HG03064 (cell line): Measurements from ENCODE around the gene KDM2A.

Experiments
- ATAC-seq: cut with Tn5 transposase; IDR thresholded peaks from one replicate; pipeline ENCODE4 v1.9.1; 2021; ENCODE audit warnings: low read depth; ENCODE audit not compliant: unreplicated experiment

KDM2A gene

DNA sequence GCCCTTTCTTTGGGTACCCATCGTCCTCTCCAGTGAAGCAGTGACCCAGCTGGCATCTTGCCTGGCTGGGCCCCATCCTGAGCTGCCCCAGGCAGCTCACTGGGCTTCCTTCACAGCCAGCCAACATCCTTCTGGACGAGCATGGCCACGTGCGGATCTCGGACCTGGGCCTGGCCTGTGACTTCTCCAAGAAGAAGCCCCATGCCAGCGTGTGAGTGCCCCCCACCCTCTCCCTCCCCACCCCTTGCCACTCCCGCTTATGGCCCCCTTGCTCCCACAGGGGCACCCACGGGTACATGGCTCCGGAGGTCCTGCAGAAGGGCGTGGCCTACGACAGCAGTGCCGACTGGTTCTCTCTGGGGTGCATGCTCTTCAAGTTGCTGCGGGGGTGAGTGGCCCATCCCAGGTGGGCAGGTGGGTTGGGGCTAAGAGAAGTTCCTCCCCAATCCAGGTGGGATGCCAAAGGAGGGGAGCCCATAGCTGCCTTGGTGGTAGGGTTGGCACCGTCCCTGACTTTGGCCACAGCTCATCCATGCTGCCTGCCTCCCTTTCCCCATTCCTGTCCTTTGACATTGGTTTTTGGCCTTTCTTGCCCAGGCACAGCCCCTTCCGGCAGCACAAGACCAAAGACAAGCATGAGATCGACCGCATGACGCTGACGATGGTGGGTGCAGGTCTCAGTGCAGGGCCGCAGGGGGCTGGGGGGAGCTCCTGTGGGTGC lies 163.3 kb downstream of the KDM2A start:
- no peak for ATAC-seq

DNA sequence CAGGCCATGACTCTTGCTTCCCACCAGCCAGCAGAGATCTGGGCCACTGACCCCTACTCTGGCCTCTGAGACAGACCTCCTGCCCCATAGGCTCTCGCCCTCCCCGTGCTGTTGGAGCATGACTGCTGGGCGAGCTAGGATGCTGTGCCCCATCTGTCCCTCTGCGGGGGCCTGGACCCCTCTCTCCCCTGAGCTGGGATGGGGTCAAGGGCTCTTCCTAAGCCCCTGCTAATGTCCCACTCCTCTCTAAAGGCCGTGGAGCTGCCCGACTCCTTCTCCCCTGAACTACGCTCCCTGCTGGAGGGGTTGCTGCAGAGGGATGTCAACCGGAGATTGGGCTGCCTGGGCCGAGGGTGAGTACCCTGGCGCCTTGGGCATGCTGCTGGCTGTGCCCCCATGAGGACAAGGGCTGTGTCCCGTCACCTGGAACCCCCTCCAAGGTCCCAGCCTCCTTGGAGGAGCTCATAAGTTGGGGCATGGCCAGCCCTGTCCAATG lies 163.9 kb downstream of the KDM2A start:
- ATAC-seq: no peak

DNA sequence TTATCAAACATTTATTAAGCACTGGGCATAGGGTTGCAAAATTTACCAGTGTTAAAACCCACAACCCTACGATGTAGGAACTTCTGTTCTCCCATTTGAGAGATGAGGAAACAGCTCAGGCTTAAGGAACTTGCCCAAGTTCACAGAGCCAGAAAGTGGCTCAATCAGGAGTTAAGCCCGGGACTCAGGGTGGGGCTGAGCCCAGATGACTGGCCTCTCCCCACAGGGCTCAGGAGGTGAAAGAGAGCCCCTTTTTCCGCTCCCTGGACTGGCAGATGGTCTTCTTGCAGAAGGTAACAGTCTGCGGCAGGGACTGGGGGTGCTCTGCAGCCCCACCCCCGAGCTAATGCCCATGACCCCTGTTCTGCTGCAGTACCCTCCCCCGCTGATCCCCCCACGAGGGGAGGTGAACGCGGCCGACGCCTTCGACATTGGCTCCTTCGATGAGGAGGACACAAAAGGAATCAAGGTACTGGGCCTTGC lies 164.5 kb downstream of the KDM2A start:
- ATAC-seq: no peak

DNA sequence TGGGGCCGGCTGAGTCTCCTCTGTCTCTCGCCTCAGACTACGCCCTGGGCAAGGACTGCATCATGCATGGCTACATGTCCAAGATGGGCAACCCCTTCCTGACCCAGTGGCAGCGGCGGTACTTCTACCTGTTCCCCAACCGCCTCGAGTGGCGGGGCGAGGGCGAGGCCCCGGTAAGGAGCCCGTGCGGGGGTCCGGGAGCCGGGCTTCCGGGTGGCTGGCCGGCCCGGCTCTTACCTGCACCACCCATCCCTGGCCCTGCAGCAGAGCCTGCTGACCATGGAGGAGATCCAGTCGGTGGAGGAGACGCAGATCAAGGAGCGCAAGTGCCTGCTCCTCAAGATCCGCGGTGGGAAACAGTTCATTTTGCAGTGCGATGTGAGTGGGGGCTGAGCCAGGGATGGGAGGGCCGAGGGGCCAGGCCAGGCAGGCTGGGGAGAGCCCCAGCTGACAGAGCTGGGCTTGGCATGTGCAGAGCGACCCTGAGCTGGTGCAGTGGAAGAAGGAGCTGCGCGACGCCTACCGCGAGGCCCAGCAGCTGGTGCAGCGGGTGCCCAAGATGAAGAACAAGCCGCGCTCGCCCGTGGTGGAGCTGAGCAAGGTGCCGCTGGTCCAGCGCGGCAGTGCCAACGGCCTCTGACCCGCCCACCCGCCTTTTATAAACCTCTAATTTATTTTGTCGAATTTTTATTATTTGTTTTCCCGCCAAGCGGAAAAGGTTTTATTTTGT lies 165.9 kb downstream of the KDM2A start:
- no peak for ATAC-seq

DNA sequence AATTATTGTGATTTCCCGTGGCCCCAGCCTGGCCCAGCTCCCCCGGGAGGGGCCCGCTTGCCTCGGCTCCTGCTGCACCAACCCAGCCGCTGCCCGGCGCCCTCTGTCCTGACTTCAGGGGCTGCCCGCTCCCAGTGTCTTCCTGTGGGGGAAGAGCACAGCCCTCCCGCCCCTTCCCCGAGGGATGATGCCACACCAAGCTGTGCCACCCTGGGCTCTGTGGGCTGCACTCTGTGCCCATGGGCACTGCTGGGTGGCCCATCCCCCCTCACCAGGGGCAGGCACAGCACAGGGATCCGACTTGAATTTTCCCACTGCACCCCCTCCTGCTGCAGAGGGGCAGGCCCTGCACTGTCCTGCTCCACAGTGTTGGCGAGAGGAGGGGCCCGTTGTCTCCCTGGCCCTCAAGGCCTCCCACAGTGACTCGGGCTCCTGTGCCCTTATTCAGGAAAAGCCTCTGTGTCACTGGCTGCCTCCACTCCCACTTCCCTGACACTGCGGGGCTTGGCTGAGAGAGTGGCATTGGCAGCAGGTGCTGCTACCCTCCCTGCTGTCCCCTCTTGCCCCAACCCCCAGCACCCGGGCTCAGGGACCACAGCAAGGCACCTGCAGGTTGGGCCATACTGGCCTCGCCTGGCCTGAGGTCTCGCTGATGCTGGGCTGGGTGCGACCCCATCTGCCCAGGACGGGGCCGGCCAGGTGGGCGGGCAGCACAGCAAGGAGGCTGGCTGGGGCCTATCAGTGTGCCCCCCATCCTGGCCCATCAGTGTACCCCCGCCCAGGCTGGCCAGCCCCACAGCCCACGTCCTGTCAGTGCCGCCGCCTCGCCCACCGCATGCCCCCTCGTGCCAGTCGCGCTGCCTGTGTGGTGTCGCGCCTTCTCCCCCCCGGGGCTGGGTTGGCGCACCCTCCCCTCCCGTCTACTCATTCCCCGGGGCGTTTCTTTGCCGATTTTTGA lies 166.8 kb downstream of the KDM2A start:
- no peak for ATAC-seq

DNA sequence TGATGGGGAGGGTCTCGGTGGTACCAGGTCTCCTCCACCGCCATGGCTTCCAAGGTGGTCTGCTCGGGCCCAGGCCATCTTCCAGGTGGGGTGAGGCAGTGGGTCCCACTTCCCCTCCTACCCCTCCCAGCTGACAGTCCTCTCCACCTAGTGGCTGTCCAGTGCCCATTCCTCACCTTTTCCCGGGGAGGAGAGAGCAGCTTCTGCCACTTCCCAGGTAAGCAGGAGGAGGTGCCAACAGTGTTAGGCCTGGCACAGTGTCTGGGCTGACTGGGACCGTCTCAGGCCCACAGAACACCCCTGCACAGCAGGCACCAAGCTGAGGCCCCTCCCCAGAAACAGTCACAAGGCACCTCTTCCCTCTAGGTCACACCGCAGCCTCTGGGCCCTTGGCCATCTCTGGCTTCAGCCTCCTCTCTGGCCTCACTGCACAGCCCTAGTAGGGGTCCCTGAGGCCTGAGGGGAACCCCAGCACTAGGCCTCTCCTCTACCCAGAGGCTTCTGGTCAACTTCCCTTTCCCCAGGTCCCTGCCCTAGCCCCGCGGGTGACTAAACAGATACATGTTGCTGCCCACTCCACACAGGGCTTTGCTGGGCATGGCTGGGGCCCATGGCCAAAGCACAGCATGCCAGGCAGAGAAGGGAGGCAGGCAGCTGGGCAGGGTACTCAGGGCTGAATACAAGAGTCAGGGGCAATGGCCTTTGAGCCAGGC lies 167.7 kb downstream of the KDM2A start:
- ATAC-seq: no peak

DNA sequence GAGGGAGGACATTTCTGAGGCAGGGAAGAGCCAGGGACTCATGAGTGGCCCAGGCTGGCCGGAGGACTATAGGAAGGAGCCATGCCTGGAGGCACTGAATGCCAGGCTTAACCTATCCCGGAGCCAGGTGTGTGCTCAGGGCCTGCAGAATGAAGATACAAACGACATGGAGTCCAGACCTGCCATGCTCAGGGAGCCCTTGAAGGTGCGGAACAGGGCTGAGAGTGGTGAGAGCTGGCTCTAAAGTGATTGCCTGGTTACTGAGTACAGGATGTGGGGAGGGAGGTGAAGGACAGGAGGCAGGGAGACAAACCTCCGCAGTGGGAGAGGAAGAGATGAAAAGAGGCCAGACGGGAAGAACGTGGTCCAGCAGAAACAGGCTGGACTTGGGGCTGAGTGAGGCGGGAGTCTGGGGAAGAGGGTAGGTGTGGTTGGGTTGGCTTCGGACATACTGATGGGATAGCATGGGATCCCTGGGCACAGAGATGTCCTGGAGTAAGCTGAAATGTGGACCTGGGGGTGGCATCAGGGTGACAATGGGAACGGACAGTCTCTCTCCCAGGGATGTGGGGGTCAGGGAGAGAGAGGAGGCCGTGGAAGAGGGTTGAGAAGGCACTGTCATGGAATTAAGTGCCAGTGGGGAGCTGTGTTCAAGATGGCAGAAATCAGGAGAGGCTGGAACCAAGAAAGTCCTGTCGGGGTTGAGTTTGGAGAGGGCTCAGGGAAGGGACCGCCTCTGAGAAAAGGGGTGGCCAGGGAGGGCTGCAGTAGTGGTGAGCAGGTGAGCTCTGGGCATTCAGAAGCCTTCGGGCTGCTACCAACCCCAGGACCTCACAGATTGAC lies 168.5 kb downstream of the KDM2A start:
- no peak for ATAC-seq

DNA sequence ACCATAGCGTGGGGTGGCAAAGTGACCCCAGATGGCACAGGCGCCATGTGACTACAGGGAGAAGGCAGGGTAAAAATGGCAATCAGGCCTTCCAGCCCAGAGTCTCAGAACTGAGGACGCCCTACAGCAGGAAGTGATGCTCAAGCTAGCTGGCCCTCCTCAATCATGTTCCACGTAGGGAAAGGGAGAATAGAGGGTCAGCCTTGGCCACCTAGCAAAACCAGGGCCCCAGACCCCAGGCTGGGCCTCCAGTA lies 169.1 kb downstream of the KDM2A start:
- no peak for ATAC-seq

DNA sequence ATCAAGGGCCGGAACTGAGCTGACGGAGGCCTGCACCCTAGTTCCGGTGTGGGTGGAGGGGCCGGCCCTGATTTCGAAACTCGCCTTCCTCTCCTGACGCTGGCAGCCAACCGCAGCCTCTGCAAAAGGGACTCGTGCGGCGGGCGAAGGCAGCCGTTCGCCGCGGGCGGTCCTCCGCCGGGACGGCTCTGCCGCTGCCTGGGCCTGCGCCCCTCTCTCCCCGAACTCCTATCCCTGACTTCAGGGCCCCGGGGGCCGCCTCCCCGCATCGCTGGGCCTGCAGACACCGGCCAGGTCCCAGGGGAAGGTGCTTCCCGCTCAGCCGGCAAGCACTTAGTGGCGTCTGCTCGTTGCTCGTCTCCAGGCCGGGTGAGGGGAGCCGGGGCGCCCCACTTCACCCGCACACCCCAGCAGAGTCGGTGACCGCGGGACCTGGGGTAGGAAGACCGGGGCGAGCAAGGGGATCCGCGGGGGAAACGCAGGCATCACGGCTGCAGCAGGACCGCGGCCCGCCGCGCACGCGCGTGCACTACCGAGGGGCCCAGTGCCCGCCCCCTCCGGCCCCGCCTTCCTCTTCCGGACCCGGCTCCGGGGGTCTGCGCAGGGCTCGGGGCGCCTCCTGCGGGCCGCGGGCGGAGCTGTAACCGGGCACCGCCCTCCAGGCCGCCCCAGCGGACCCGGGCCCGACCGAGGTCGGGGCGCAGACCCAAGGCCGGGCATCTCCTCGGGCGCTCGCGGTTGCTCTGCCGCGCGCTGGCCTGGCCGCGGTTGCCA lies 169.6 kb downstream of the KDM2A start:
- ATAC-seq: peak; percentile 55

DNA sequence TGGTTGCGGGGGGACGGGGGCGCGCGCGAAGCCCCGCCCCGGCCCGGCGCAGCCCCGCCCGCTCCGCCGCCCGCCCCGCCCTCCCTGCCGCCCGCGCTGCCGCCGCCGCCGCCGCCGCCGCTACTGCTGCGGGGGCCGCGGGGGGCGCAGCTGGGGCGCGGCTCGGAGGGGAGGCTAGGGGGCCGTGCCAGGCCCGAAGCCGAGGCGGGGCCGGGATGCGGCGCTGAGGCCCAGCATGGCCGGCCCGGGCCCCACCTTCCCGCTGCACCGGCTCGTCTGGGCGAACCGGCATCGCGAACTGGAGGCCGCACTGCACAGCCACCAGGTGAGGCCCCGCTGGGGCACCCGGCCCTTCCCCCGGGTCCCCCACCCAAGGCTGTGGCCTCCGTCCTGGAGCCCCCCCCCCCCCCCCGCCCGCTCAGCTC lies 170.2 kb downstream of the KDM2A start, which contains the start of gene ANKRD13D:
Gene ANKRD13D, plus strand, starts transcription at position 78 of the 425 bp plus-strand sequence. Its CDS starts 158 bp downstream, at position 236.
- ATAC-seq: peak; percentile 24

DNA sequence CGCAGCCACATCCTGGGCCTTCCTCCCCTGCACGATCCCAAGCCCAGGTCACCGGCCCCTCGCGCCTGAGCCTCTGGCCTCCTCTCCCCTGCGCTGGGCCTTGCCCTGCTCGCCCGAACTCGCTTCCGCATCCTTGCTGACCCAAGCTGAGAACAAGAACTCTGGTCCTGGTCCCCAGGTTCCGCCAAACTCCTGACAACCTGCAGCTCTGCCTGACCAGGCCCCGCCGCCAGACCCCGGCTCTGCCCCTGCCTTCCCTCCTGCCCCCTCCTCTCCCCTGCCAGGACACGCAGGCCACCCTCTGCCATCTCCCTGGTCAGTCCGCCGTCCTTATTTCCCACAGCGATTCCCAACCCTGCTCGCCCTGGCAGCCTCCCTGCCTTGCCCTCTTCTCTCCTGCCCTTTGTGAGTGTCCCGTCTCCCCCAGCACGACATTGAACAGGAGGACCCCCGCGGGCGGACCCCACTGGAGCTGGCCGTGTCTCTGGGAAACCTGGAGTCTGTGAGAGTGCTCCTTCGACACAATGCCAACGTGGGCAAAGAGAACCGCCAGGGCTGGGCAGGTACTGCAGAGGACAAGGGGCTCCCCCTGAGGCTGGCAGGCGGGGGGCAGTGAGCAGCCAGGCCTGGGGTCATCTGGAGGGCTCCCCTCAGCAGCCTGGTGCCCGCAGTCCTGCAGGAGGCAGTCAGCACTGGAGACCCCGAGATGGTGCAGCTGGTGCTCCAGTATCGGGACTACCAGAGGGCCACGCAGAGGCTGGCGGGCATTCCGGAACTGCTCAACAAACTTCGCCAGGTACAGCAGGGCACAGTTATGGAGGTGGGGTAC lies 170.8 kb downstream of the KDM2A start:
- no peak for ATAC-seq

DNA sequence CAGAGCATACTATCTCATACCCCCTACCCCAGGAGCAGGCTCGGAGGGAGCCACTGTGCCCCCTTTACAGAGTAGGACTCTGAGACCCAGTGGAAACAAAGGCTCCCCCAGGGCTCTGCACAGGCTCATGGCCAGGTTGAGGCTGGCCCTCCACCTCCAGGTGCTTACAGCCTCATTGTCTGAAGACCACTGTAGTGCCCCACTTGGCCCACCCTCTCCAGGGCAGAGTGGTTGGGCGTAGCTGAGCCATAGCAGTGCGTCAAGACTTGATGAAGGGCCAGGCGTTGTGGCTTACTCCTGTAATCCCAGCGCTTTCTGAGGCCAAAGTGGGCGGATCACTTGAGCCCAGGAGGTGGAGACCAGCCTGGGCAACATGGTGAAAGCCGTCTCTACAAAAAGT lies 171.7 kb downstream of the KDM2A start:
- ATAC-seq: no peak

DNA sequence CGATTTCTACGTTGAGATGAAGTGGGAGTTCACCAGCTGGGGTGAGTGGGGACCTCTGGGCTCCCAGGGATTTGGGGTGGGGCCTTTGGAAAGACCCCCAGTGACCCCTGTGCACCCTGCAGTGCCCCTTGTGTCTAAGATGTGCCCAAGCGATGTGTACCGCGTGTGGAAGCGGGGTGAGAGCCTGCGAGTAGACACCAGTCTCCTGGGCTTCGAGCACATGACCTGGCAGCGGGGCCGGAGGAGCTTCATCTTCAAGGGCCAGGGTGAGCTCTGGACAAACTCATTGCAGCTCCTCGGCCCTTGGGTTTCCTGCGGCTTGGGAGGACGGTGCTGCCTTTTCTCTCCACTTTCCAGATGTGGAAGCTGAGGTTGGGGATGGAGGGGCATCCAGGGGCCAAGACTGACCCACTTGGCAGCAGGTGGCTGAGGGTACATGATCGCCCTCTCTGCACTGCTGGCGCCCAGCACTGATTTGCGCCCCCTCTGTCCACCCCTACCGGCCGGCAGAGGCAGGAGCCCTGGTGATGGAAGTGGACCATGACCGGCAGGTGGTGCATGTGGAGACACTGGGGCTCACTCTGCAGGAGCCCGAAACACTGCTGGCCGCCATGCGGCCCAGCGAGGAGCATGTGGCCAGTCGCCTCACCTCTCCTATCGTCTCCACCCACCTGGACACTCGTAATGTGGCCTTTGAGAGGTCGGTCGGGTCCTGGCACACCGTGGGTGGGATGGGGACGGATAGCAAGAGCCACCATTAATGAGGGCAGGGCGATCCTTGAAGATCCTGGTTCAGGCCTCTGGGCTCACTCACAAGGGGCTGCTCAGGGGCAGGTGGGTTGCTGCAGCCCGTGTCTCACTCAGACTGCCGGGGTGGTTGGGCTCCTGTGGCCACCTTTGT lies 172.7 kb downstream of the KDM2A start:
- no peak for ATAC-seq

DNA sequence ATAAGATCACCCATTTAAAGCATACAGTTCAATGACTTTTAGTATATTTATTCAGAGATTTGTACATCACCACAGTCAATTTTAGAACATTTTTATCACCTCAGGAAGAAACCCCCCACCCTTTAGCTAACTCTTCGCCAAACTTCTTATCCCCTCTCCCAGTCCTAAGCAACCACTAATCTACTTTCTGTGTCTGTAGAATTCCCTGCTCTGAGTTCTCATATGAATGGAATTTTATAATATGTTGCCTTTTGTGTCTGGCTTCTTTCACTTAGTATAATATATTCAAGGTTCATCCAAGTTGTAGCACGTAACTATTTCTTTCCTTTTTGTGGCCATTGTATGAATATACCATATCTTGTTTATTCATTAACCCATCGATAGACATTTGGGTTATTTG lies 173.6 kb downstream of the KDM2A start:
- no peak for ATAC-seq

DNA sequence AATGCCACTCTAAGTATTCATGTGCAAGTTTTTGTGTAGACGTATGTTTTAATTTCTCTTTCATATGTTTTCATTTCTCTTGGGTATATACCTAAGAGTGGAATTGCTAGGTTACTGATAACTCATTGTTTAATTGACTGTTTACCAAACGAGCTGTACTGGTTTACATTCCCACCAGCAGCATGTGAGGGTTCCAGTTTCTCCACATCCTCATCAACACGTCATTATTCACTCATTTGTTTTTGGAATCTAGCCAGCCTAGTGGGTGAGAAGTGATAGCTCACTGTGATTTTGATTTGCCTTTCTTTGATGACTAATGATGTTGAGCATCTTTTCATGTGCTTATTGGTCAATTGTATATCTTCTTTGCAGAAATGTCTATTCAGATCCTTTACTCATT lies 174.0 kb downstream of the KDM2A start:
- ATAC-seq: no peak

DNA sequence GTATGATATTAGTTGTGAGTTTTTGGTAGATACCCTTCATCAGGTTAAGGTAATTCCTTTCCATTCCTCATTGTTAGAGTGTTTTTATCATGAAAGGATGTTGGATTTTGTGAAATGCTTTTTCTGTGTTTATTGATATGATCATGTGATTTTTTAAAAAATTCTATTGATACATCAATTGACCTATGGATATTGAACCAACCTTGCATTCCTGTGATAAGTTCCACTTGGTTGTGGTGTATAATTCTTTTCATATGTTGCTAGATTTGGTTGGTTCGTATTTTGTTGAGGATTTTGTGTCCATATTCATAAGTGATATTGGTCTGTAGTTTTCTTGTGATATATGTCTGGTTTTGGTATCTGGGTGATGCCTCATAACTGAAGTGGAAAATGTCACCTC lies 176.8 kb downstream of the KDM2A start:
- no peak for ATAC-seq

DNA sequence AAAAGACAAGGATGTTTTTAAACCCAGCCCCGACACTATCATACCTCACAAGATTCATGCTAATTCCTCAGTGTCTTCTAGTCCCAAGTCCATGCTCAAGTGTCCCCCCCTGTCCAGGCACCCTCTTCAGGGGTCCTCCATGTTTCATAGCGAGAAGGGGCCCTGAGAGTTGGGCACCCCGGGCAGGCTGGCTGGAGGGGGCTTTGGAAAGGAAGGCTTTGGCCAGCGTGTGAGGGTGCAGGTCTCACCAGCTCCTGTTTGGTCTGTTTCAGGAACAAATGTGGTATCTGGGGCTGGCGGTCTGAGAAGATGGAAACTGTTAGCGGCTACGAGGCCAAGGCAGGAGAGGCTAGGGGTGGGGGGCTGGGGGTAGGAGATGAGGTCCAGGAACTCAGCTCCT lies 179.7 kb downstream of the KDM2A start:
- ATAC-seq: no peak
